Astrocyte (in vitro differentiated cells and primary cell): ENCODE data around the gene FCER2. TPM values are rescaled to one million over a fixed set of nuclear protein-coding genes. Genes with fewer than 3 reads are reported as not detected.
"Not testable (repeated sequence)": the region's sequence is repeated elsewhere in the genome, so short reads cannot be mapped to it uniquely, and the experiment has no call there.

Experiments
- DNase-seq: peaks from one replicate; pipeline ENCODE4 v3.0.0-alpha.2; 2010; ENCODE audit warnings: low read depth
- FAIRE-seq: peaks from 2 replicates; lab custom pipeline; 2011; peaks lifted over from hg19 to GRCh38; lab: Jason Lieb, UNC
- H2AFZ ChIP-seq: 2 replicates; pipeline ENCODE4 v1.6.0; 2012; ENCODE audit warnings: low read depth, low read length, inconsistent platforms
- H3K27ac ChIP-seq: 2 replicates; pipeline ENCODE4 v1.5.1; 2011; ENCODE audit warnings: low read depth, low read length, inconsistent platforms
- H3K27me3 ChIP-seq: 2 replicates; pipeline ENCODE4 v1.6.0; 2011; ENCODE audit warnings: low read length, inconsistent platforms; ENCODE audit not compliant: insufficient read depth
- H3K36me3 ChIP-seq: 2 replicates; pipeline ENCODE4 v1.5.1; 2011; ENCODE audit warnings: low read length, inconsistent platforms; ENCODE audit not compliant: insufficient read depth
- H3K4me1 ChIP-seq: 2 replicates; pipeline ENCODE4 v1.5.1; 2011; ENCODE audit warnings: low read length, inconsistent platforms; ENCODE audit not compliant: insufficient read depth
- H3K4me2 ChIP-seq: 2 replicates; pipeline ENCODE4 v1.6.0; 2012; ENCODE audit warnings: low read length, inconsistent platforms
- H3K4me3 ChIP-seq: 2 replicates; pipeline ENCODE4 v1.5.1; 2011; ENCODE audit warnings: low read depth, mild to moderate bottlenecking, low read length, inconsistent platforms; ENCODE audit not compliant: insufficient read depth
- H3K79me2 ChIP-seq: 2 replicates; pipeline ENCODE4 v1.6.0; 2012; ENCODE audit warnings: mild to moderate bottlenecking, low read length, inconsistent platforms; ENCODE audit not compliant: insufficient read depth
- H3K9ac ChIP-seq: 2 replicates; pipeline ENCODE4 v1.6.0; 2012; ENCODE audit warnings: mild to moderate bottlenecking, low read length, inconsistent platforms
- H3K9me3 ChIP-seq: 2 replicates; pipeline ENCODE4 v1.5.1; 2012; ENCODE audit warnings: low read depth, mild to moderate bottlenecking, low read length, inconsistent platforms; ENCODE audit not compliant: insufficient read depth
- H4K20me1 ChIP-seq: 2 replicates; pipeline ENCODE4 v1.6.0; 2012; ENCODE audit warnings: low read length, inconsistent platforms; ENCODE audit not compliant: insufficient read depth
- H3K27ac Mint-ChIP-seq: one replicate; pipeline ENCODE4 v1.8.0; 2021; ENCODE audit warnings: mild to moderate bottlenecking, mixed read lengths; ENCODE audit not compliant: unreplicated experiment
- H3K27me3 Mint-ChIP-seq: one replicate; pipeline ENCODE4 v1.8.0; 2021; ENCODE audit warnings: low read depth, mixed read lengths; ENCODE audit not compliant: unreplicated experiment
- H3K36me3 Mint-ChIP-seq: one replicate; pipeline ENCODE4 v1.8.0; 2021; ENCODE audit warnings: low read depth, mixed read lengths; ENCODE audit not compliant: unreplicated experiment
- H3K4me1 Mint-ChIP-seq: one replicate; pipeline ENCODE4 v1.8.0; 2021; ENCODE audit warnings: low read depth, mixed read lengths; ENCODE audit not compliant: unreplicated experiment
- H3K4me3 Mint-ChIP-seq: one replicate; pipeline ENCODE4 v1.8.0; 2021; ENCODE audit warnings: mild to moderate bottlenecking, moderate library complexity, mixed read lengths; ENCODE audit not compliant: unreplicated experiment
- H3K9me3 Mint-ChIP-seq: one replicate; pipeline ENCODE4 v1.8.0; 2021; ENCODE audit warnings: mild to moderate bottlenecking, mixed read lengths; ENCODE audit not compliant: unreplicated experiment
- EZH2 ChIP-seq: IDR thresholded peaks from 2 replicates; pipeline ENCODE4 v1.6.1; 2012; ENCODE audit warnings: mild to moderate bottlenecking, low read length, inconsistent platforms; ENCODE audit not compliant: insufficient read depth
- total RNA-seq: library from RNA; stranded (reverse); gene quantifications from 2 replicates; pipeline ENCODE4 v1.2.1, GENCODE V29; 2021
- TF ChIP-seq, protein P1 (sequence below): IDR thresholded peaks from 2 replicates; pipeline ENCODE4 v1.5.1; 2011; ENCODE audit warnings: low read depth, mild to moderate bottlenecking, inconsistent platforms, low read length, moderate library complexity; ENCODE audit not compliant: insufficient read depth

FCER2 gene
- total RNA-seq, 1 donor from 2014 or later, result not detected

GRCh38 chr19:7748756-7749155 lies 46.8 kb upstream of the FCER2 start:
- H4K20me1 ChIP-seq, result no peaks in the 10 kb centered on the region
- H3K36me3 ChIP-seq, result no peaks in the 10 kb centered on the region
- H3K4me2 ChIP-seq, result no peak overlapping the region
- H3K9ac ChIP-seq, result no peak overlapping the region
- FAIRE-seq, result no peak
- Mint-ChIP-seq H3K4me1 (no peaks in the 10 kb centered on the region), H3K27me3 (peaks cover 31% of the 10 kb centered on the region), H3K36me3 (peaks cover 5% of the 10 kb centered on the region), H3K9me3 (peaks cover 2% of the 10 kb centered on the region), H3K4me3 (no peak overlapping the region), H3K27ac (no peak overlapping the region)
- no peaks in the 10 kb centered on the region for H3K9me3 ChIP-seq
- H3K27me3 ChIP-seq, result no peaks in the 10 kb centered on the region
- TF ChIP-seq EZH2, result no peak
- TF ChIP-seq, protein P1, sequence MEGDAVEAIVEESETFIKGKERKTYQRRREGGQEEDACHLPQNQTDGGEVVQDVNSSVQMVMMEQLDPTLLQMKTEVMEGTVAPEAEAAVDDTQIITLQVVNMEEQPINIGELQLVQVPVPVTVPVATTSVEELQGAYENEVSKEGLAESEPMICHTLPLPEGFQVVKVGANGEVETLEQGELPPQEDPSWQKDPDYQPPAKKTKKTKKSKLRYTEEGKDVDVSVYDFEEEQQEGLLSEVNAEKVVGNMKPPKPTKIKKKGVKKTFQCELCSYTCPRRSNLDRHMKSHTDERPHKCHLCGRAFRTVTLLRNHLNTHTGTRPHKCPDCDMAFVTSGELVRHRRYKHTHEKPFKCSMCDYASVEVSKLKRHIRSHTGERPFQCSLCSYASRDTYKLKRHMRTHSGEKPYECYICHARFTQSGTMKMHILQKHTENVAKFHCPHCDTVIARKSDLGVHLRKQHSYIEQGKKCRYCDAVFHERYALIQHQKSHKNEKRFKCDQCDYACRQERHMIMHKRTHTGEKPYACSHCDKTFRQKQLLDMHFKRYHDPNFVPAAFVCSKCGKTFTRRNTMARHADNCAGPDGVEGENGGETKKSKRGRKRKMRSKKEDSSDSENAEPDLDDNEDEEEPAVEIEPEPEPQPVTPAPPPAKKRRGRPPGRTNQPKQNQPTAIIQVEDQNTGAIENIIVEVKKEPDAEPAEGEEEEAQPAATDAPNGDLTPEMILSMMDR, result no peak
- H3K27ac ChIP-seq, result no peak overlapping the region
- H3K4me3 ChIP-seq, result no peak overlapping the region
- no peaks in the 10 kb centered on the region for H3K79me2 ChIP-seq
- no peaks in the 10 kb centered on the region for H3K4me1 ChIP-seq
- no peak overlapping the region for H2AFZ ChIP-seq
- no peak for DNase-seq

GRCh38 chr19:7748171-7748570 lies 46.2 kb upstream of the FCER2 start:
- TF ChIP-seq, protein P1, result no peak
- no peak for TF ChIP-seq EZH2
- Histone ChIP-seq H3K27me3 (no peaks in the 10 kb centered on the region), H3K9me3 (no peaks in the 10 kb centered on the region), H3K4me1 (no peaks in the 10 kb centered on the region), H3K4me3 (no peak overlapping the region), H3K4me2 (no peak overlapping the region), H2AFZ (no peak overlapping the region), H3K36me3 (no peaks in the 10 kb centered on the region), H3K27ac (no peak overlapping the region), H3K9ac (no peak overlapping the region), H4K20me1 (no peaks in the 10 kb centered on the region), H3K79me2 (no peaks in the 10 kb centered on the region)
- DNase-seq, result no peak
- Mint-ChIP-seq H3K27ac (no peak overlapping the region), H3K4me3 (no peak overlapping the region), H3K27me3 (peaks cover 37% of the 10 kb centered on the region), H3K4me1 (no peaks in the 10 kb centered on the region), H3K9me3 (no peaks in the 10 kb centered on the region), H3K36me3 (peaks cover 5% of the 10 kb centered on the region)
- FAIRE-seq, result no peak

DNA sequence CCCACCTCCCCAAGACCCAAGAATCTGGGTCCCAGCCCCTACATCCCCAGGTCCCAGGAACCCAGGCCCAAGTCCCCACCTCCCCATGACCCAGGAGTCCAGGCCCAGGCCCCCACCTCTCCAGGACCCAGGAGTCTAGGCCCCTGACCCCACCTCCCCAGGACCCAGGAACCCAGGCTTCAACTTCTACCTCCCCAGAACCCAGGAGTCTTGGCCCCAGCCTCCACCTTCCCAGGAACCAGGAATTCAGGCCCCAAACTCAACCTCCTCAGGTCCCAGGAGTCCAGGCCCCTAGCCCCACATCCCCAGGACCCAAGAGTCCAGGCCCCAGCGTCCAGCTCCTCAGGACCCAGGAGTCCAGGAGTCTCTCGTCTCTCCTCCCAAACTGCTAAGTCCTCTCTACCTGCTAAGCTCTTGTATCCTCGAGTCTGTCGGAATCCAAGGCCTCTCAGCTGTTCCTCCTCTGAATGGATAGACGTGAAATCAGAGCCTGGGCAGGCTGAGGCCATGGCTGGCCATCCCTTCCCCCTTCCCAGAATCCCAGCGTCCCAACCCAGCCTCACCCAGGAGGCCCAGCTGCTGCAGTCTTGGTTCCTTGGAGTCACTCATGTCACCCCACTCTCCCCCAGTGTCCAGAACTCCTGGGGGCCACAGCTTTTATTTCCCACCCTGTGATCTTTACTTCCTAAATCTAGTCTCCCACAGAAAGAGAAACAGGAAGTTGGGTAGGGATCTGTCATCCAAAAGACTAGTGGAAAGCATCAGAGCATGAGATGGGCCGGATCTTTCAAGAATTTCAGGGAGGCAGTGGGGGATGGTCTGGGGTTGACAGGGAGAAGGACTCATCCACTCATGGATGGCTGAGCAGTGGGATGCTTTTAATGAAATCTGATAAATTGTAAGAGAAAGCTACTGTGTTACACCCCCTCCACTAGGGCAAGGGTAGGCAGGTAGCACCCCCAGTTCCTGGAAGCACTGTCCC lies 45.3 kb upstream of the FCER2 start, which contains the start of gene CD209:
Gene CD209, minus strand, starts transcription at position 632 of the 982 bp plus-strand sequence. Its CDS starts 23 bp downstream, at position 609.
- Histone ChIP-seq H3K27me3 (no peaks in the 10 kb centered on the region), H3K4me1 (no peaks in the 10 kb centered on the region), H3K27ac (no peak within 1 kb of the TSS), H3K9ac (no peak within 1 kb of the TSS), H3K4me3 (no peak within 1 kb of the TSS), H3K9me3 (no peaks in the 10 kb centered on the region), H3K4me2 (no peak within 1 kb of the TSS), H3K36me3 (no peaks in the 10 kb centered on the region), H3K79me2 (no peaks in the 10 kb centered on the region), H2AFZ (no peak within 1 kb of the TSS), H4K20me1 (no peaks in the 10 kb centered on the region)
- H3K27ac Mint-ChIP-seq, result no peak within 1 kb of the TSS
- TF ChIP-seq, protein P1, result no peak
- TF ChIP-seq EZH2, result no peak
- peaks cover 5% of the 10 kb centered on the region for H3K36me3 Mint-ChIP-seq
- H3K4me3 Mint-ChIP-seq, result no peak within 1 kb of the TSS
- FAIRE-seq, result no peak
- peaks cover 3% of the 10 kb centered on the region for H3K9me3 Mint-ChIP-seq
- H3K27me3 Mint-ChIP-seq, result peaks cover 45% of the 10 kb centered on the region
- H3K4me1 Mint-ChIP-seq, result no peaks in the 10 kb centered on the region
- no peak for DNase-seq

GRCh38 chr19:7746306-7746705 lies 44.4 kb upstream of the FCER2 start:
- not testable (repeated sequence) for H4K20me1 ChIP-seq, H3K27ac ChIP-seq, DNase-seq, H3K27me3 ChIP-seq, H3K36me3 Mint-ChIP-seq, FAIRE-seq, H3K79me2 ChIP-seq, H3K4me1 ChIP-seq, H3K9ac ChIP-seq, H3K4me3 ChIP-seq, H3K4me3 Mint-ChIP-seq, H3K4me1 Mint-ChIP-seq, H3K9me3 ChIP-seq, H2AFZ ChIP-seq, H3K4me2 ChIP-seq, H3K9me3 Mint-ChIP-seq, H3K27ac Mint-ChIP-seq, H3K36me3 ChIP-seq
- peaks cover 50% of the 10 kb centered on the region for H3K27me3 Mint-ChIP-seq
